ENCODE measurements around the gene ABCD4.

GRCh38 chr14:74241652-74242017 lies 61.1 kb downstream of the ABCD4 start:
- TF ChIP-seq SPI1 (IDR thresholded peaks at IDR 0.05; ENCODE audit: borderline replicate concordance, low read depth) (no peak), CTCF (IDR thresholded peaks at IDR 0.05; ENCODE audit: insufficient read depth, low read length) (no peak), POLR2AphosphoS5 (IDR thresholded peaks at IDR 0.05; ENCODE audit: low read depth) (no peak), REST (IDR thresholded peaks at IDR 0.05; ENCODE audit: insufficient replicate concordance, low read depth) (no peak)

All from HL-60 (cell line).